HG02610 (cell line): ENCODE measurements around the gene EIF4H.
"Not testable (repeated sequence)": the region's sequence is repeated elsewhere in the genome, so short reads cannot be mapped to it uniquely, and the experiment has no call there.

Source experiments
- ATAC-seq: cut with Tn5 transposase; IDR thresholded peaks from one replicate; pipeline ENCODE4 v1.9.1; 2021; ENCODE audit warnings: mild to moderate bottlenecking, moderate library complexity; ENCODE audit not compliant: unreplicated experiment

Gene EIF4H

GRCh38 chr7:74174606-74175082 is 488 bp downstream of the EIF4H start:
- peak; percentile 26 for ATAC-seq

- no peak for ATAC-seq
These were observed 1.2 kb downstream of the EIF4H start for GRCh38 chr7:74175340-74175739.

GRCh38 chr7:74176555-74176954 is 2.4 kb downstream of the EIF4H start:
- no peak for ATAC-seq

- ATAC-seq = no peak
These were observed 4.5 kb downstream of the EIF4H start for GRCh38 chr7:74178632-74179031.

GRCh38 chr7:74179935-74180604 is 5.9 kb downstream of the EIF4H start:
- no peak for ATAC-seq

GRCh38 chr7:74180866-74181265 is 6.7 kb downstream of the EIF4H start:
- no peak for ATAC-seq

- ATAC-seq = no peak
These were observed 7.7 kb downstream of the EIF4H start for GRCh38 chr7:74181821-74182220.

- ATAC-seq = no peak
These were observed 8.4 kb downstream of the EIF4H start for GRCh38 chr7:74182453-74183090.

GRCh38 chr7:74183142-74183541 is 9.0 kb downstream of the EIF4H start:
- ATAC-seq = no peak

GRCh38 chr7:74183653-74184450 is 9.7 kb downstream of the EIF4H start:
- ATAC-seq = no peak

GRCh38 chr7:74185016-74185415 is 10.9 kb downstream of the EIF4H start:
- ATAC-seq = no peak

- no peak for ATAC-seq
These were observed 11.5 kb downstream of the EIF4H start for GRCh38 chr7:74185636-74186035.

GRCh38 chr7:74187915-74188675 is 13.9 kb downstream of the EIF4H start:
- ATAC-seq = no peak

GRCh38 chr7:74190259-74190658 is 16.1 kb downstream of the EIF4H start:
- ATAC-seq = no peak

- ATAC-seq = no peak
These were observed 17.1 kb downstream of the EIF4H start for GRCh38 chr7:74191231-74191630.

- ATAC-seq = no peak
These were observed 18.9 kb downstream of the EIF4H start for GRCh38 chr7:74193054-74193453.

GRCh38 chr7:74193913-74194312 is 19.8 kb downstream of the EIF4H start:
- ATAC-seq = no peak

GRCh38 chr7:74194686-74195085 is 20.5 kb downstream of the EIF4H start:
- ATAC-seq = no peak

- ATAC-seq = not testable (repeated sequence)
These were observed 21.1 kb downstream of the EIF4H start for GRCh38 chr7:74195139-74195860.

GRCh38 chr7:74195968-74196654 is 22.0 kb downstream of the EIF4H start:
- ATAC-seq = not testable (repeated sequence)
